ENCODE results near the gene RBMS3. TPM values are rescaled to one million over a fixed set of nuclear protein-coding genes. Genes with fewer than 3 reads are reported as not detected.

The RBMS3 gene
- total RNA-seq, 4 donors from 2014 or later, result 7.3 to 21.8 (median 12.8) TPM

GRCh38 chr3:29898171-29898965 lies 617.5 kb downstream of the RBMS3 start:
- WGBS, 2 donors, result 76% methylated on average over 7 of the region's 7 CpGs
- intact Hi-C loops (cut with DNase I; ENCODE audit: low total_unique reads), result no loop called here
- no peak for TF ChIP-seq CTCF (IDR thresholded peaks at IDR 0.05)
- TF ChIP-seq POLR2A (IDR thresholded peaks at IDR 0.05), result no peak
- DNase-seq (ENCODE audit: low spot score in 2 of 2), result no peak
- no peak overlapping the region for H3K4me3 ChIP-seq (ENCODE audit: low read depth, poor library complexity, severe bottlenecking)

GRCh38 chr3:29899021-29899420 lies 618.1 kb downstream of the RBMS3 start:
- H3K4me3 ChIP-seq (ENCODE audit: low read depth, poor library complexity, severe bottlenecking), result no peak overlapping the region
- TF ChIP-seq CTCF (IDR thresholded peaks at IDR 0.05) (no peak), POLR2A (IDR thresholded peaks at IDR 0.05) (no peak)
- 83 to 85% methylated on average over 2 of the region's 2 CpGs for WGBS, 2 donors
- no peak for DNase-seq (ENCODE audit: low spot score in 2 of 2)
- intact Hi-C loops (cut with DNase I; ENCODE audit: low total_unique reads), result no loop called here

- TF ChIP-seq POLR2A (IDR thresholded peaks at IDR 0.05), result no peak
- TF ChIP-seq CTCF (IDR thresholded peaks at IDR 0.05), result no peak
- H3K4me3 ChIP-seq (ENCODE audit: low read depth, poor library complexity, severe bottlenecking), result no peak overlapping the region
- 24 to 36% methylated on average over 2 of the region's 2 CpGs for WGBS, 2 donors
- no peak for DNase-seq (ENCODE audit: low spot score in 2 of 2)
- intact Hi-C loops (cut with DNase I; ENCODE audit: low total_unique reads), result no loop called here
These were observed 620.2 kb downstream of the RBMS3 start for GRCh38 chr3:29901097-29901496.

- no peak overlapping the region for H3K4me3 ChIP-seq (ENCODE audit: low read depth, poor library complexity, severe bottlenecking)
- TF ChIP-seq POLR2A (IDR thresholded peaks at IDR 0.05) (no peak), CTCF (IDR thresholded peaks at IDR 0.05) (no peak)
- DNase-seq (ENCODE audit: low spot score in 2 of 2), result no peak
- 81 to 88% methylated on average over 1 of the region's 1 CpG for WGBS, 2 donors
- intact Hi-C loops (cut with DNase I; ENCODE audit: low total_unique reads), result no loop called here
These were observed 622.7 kb downstream of the RBMS3 start for GRCh38 chr3:29903600-29903999.

- TF ChIP-seq POLR2A (IDR thresholded peaks at IDR 0.05), result no peak
- no peak for TF ChIP-seq CTCF (IDR thresholded peaks at IDR 0.05)
- 89 to 90% methylated on average over 1 of the region's 1 CpG for WGBS, 2 donors
- H3K4me3 ChIP-seq (ENCODE audit: low read depth, poor library complexity, severe bottlenecking), result no peak overlapping the region
- intact Hi-C loops (cut with DNase I; ENCODE audit: low total_unique reads), result no loop called here
- no peak for DNase-seq (ENCODE audit: low spot score in 2 of 2)
These were observed 626.0 kb downstream of the RBMS3 start for GRCh38 chr3:29906906-29907305.
